Heart left ventricle (tissue), 13 donors: ENCODE measurements around the gene PGBD2.

Source experiments
- CTCF ChIP-seq, 12 donors: fragments of 200-600 bp; sonication (generic) in 4 of 12; IDR thresholded peaks; one replicate each; pipeline versions ENCODE4 v1.5.0 to v1.8.0; 2018 to 2022; ENCODE audit warnings: antibody characterized with exemption in 12 of 12, mild to moderate bottlenecking in 5 of 12
- POLR2A ChIP-seq, 2 donors: fragments of 450-650 bp; IDR thresholded peaks; one replicate each; pipeline ENCODE4 v1.6.1; 2017; ENCODE audit warnings: antibody characterized with exemption in 2 of 2, mild to moderate bottlenecking in 2 of 2, moderate library complexity in 2 of 2
- donor health status: ischemic (EF 13 %, LVEDD 7.1; RV severe dilation, severe dysfunction).
- donor health status: DM: no; HTN: yes; CAD: no.
- donor health status: DM: no; HTN: no; CAD: no.
- donor health status: ischemic (EF 25% LVEDD 6.9; RV normal size, moderate dysfunction).
- donor health status: ischemic (EF 25% LVEDD 5.7; RV mildly dilated, moderate dysfunction).
- donor health status: ischemic (EF 35%, LVEDD 5.7; RV mildly dilated, moderate dysfunction).
- donor health status: nonischemic (EF 11% LVEDD 7.7; RV severe dilation, severe dysfunction).
- donor health status: DM: yes; HTN: yes; CAD: no.
- donor health status: PGD.
- donor health status: ischemic (EF 29% LVEDD 5.4; RV normal size, mild dysfunction).
- donor health status: nonischemic (EF 23%, LVEDD 6.1; RV moderate dilation, normal function).

GRCh38 chr1:248906753-248907661 lies 972 bp downstream of the PGBD2 start:
- TF ChIP-seq CTCF (IDR thresholded peaks at IDR 0.05) (no peak), POLR2A (IDR thresholded peaks at IDR 0.05) (no peak)
